Endothelial cell of umbilical vein (primary cell): Measurements from ENCODE around the gene EXD3. TPM values are rescaled to one million over a fixed set of nuclear protein-coding genes. Genes with fewer than 3 reads are reported as not detected.

Experiments used
- BruUV-seq: library from RNA; stranded (reverse); fragments of 400-500 nt; replicated peaks from 2 replicates; lab custom pipeline; 2021; lab: Mats Ljungman, UMichigan
- CTCF ChIA-PET: fragments of 300-600, 350-600 bp; sonication (Branson Sonifier 250); formaldehyde crosslinking; loops from one replicate; lab custom pipeline; 2021; ENCODE audit warnings: antibody characterized with exemption, inconsistent platforms; lab: Charles Lee
- POLR2A ChIA-PET: fragments of 300-600, 350-600 bp; sonication (Branson Sonifier 250); formaldehyde crosslinking; loops from one replicate; lab custom pipeline; 2021; ENCODE audit warnings: antibody characterized with exemption, inconsistent platforms; lab: Charles Lee
- DNase-seq: peaks from one replicate; pipeline ENCODE4 v3.0.0-alpha.2; 2011; ENCODE audit warnings: low read depth, low spot score
- FAIRE-seq: peaks from 2 replicates; lab custom pipeline; 2011; peaks lifted over from hg19 to GRCh38; lab: Jason Lieb, UNC
- H2AFZ ChIP-seq: 2 replicates; pipeline ENCODE4 v1.6.0; 2012; ENCODE audit warnings: low read depth, low read length, control low read depth, inconsistent platforms
- H3K27ac ChIP-seq: 2 replicates; pipeline ENCODE4 v1.5.1; 2011; ENCODE audit warnings: low read depth, mild to moderate bottlenecking, control low read depth, low read length, moderate library complexity; ENCODE audit not compliant: insufficient read depth
- H3K27me3 ChIP-seq, 2 experiments: 2 replicates each; pipeline versions ENCODE4 v1.6.0 to v1.6.1; 2011; ENCODE audit warnings: low read length in 2 of 2, mixed read lengths in 1 of 2; ENCODE audit not compliant: control insufficient read depth in 2 of 2, insufficient read depth in 2 of 2
- H3K36me3 ChIP-seq, 2 experiments: 2 replicates in 1 of 2; 3 replicates in 1 of 2; pipeline ENCODE4 v1.5.1; 2011; ENCODE audit warnings: low read length in 2 of 2, mild to moderate bottlenecking in 1 of 2, moderate library complexity in 1 of 2; ENCODE audit not compliant: control insufficient read depth in 2 of 2, insufficient read depth in 2 of 2; ENCODE audit errors: extremely low read depth in 1 of 2
- H3K4me1 ChIP-seq: 3 replicates; pipeline ENCODE4 v1.5.1; 2011; ENCODE audit warnings: mild to moderate bottlenecking, low read length; ENCODE audit not compliant: control insufficient read depth, insufficient read depth; ENCODE audit errors: extremely low read depth
- H3K4me2 ChIP-seq: 2 replicates; pipeline ENCODE4 v1.6.1; 2011; ENCODE audit warnings: low read length, control low read depth, mixed read lengths; ENCODE audit not compliant: insufficient read depth
- H3K4me3 ChIP-seq, 3 experiments: fragments of 200-600 bp in 1 of 3; sonication (generic), shearing (Covaris generic) in 1 of 3; replicated peaks in 1 of 3; 2 replicates each; pipeline ENCODE4 v1.5.1; 2011 to 2016; ENCODE audit warnings: control low read depth in 3 of 3, low read length in 3 of 3, mild to moderate bottlenecking in 2 of 3, inconsistent platforms in 1 of 3, low read depth in 1 of 3, moderate library complexity in 1 of 3; ENCODE audit not compliant: insufficient read depth in 1 of 3
- H3K79me2 ChIP-seq: 2 replicates; pipeline ENCODE4 v1.6.0; 2012; ENCODE audit warnings: low read length, inconsistent platforms; ENCODE audit not compliant: control insufficient read depth, insufficient read depth
- H3K9ac ChIP-seq: replicated peaks from 2 replicates; pipeline ENCODE3; 2011; ENCODE audit warnings: low read length, control low read depth; ENCODE audit not compliant: insufficient read depth; ENCODE audit errors: extremely low read depth
- H3K9me1 ChIP-seq: replicated peaks from 3 replicates; pipeline ENCODE4 v1.6.0; 2011; ENCODE audit warnings: mild to moderate bottlenecking, low read length; ENCODE audit not compliant: control insufficient read depth, insufficient read depth; ENCODE audit errors: extremely low read depth
- H3K9me3 ChIP-seq: replicated peaks from 2 replicates; pipeline ENCODE4 v1.5.1; 2012; ENCODE audit warnings: low read length, inconsistent platforms; ENCODE audit not compliant: control insufficient read depth, insufficient read depth
- H4K20me1 ChIP-seq: replicated peaks from 2 replicates; pipeline ENCODE3; 2011; ENCODE audit warnings: mild to moderate bottlenecking, low read length; ENCODE audit not compliant: control insufficient read depth, insufficient read depth; ENCODE audit errors: extremely low read depth
- EZH2 ChIP-seq: IDR thresholded peaks from 2 replicates; pipeline ENCODE4 v1.6.1; 2012; ENCODE audit warnings: borderline replicate concordance, low read depth, mild to moderate bottlenecking, moderate library complexity, low read length, inconsistent platforms; ENCODE audit not compliant: severe bottlenecking
- JUN ChIP-seq: IDR thresholded peaks from 2 replicates; pipeline ENCODE4 v1.6.1; 2011; ENCODE audit warnings: borderline replicate concordance, low read depth; ENCODE audit not compliant: insufficient read length, insufficient read depth
- MAX ChIP-seq: IDR thresholded peaks from 2 replicates; pipeline ENCODE4 v1.6.1; 2011; ENCODE audit not compliant: insufficient read depth, insufficient read length
- MYC ChIP-seq: IDR thresholded peaks from one replicate; pipeline ENCODE4 v1.6.1; 2011; ENCODE audit warnings: mild to moderate bottlenecking, low read depth, low read length
- POLR2AphosphoS5 ChIP-seq: IDR thresholded peaks from 2 replicates; pipeline ENCODE4 v1.6.1; 2012; ENCODE audit warnings: low read depth, mild to moderate bottlenecking, control low read depth, low read length, moderate library complexity; ENCODE audit not compliant: insufficient read depth
- dilution Hi-C: fragments of 300-500 bp; cut with MboI; formaldehyde crosslinking; loops from one replicate; pipeline ENCODE4 v1.15.0; 2019; ENCODE audit warnings: low sequenced_read_pairs; ENCODE audit not compliant: extremely low pct_ligation_motif_present
- intact Hi-C: fragments of 100-400 bp; cut with micrococcal nuclease; formaldehyde crosslinking; loops from one replicate; pipeline ENCODE4 v1.10.0; 2022
- polyA plus RNA-seq, 4 experiments: library from polyadenylated mRNA; depleted of rRNA in 3 of 4; stranded (reverse) in 3 of 4; unstranded in 1 of 4; fragments of >200 nt; gene quantifications; 2 replicates each; pipeline versions ENCODE4 v1.2.1 to v1.2.3, GENCODE V29; 2011 to 2012; ENCODE audit warnings: missing spikeins in 1 of 4
- total RNA-seq: library from RNA; stranded (reverse); gene quantifications from 2 replicates; pipeline ENCODE4 v1.2.3, GENCODE V29; 2021

Gene EXD3
- total and polyA plus RNA-seq, 2 donors (not counting 3 experiments of a cell fraction or from before 2014, with no cell fraction given): 17.7 to 30.3 TPM

- TF ChIP-seq JUN (no peak), MYC (no peak)
- Histone ChIP-seq H3K27ac (no peak overlapping the region), H3K79me2 (no peaks in the 10 kb centered on the region), H4K20me1 (no peaks in the 10 kb centered on the region), H3K9me3 (no peaks in the 10 kb centered on the region), H3K4me1 (no peaks in the 10 kb centered on the region), H3K4me3 (no peak overlapping the region), H3K36me3 (peaks cover 0 to 2% of the 10 kb centered on the region in 2 experiments), H3K9me1 (no peaks in the 10 kb centered on the region), H3K27me3 (no peaks in the 10 kb centered on the region), H3K4me2 (no peak overlapping the region), H3K9ac (no peak overlapping the region), H2AFZ (no peak overlapping the region)
- POLR2A ChIA-PET: no interaction called here
- dilution Hi-C loops (no loop called here), intact Hi-C loops (no loop called here)
- DNase-seq (no peak), FAIRE-seq (no peak)
- CTCF ChIA-PET: no interaction called here
- BruUV-seq: no TSS peak
Observed at GRCh38 chr9:137397675-137398423, 25.1 kb downstream of the EXD3 start.

- FAIRE-seq (no peak), DNase-seq (no peak)
- Histone ChIP-seq H3K79me2 (no peaks in the 10 kb centered on the region), H3K4me3 (no peak overlapping the region), H3K9ac (no peak overlapping the region), H3K36me3 (peaks cover 0 to 4% of the 10 kb centered on the region in 2 experiments), H3K27me3 (no peaks in the 10 kb centered on the region), H3K9me3 (no peaks in the 10 kb centered on the region), H3K4me2 (no peak overlapping the region), H3K4me1 (no peaks in the 10 kb centered on the region), H4K20me1 (no peaks in the 10 kb centered on the region), H3K27ac (no peak overlapping the region), H2AFZ (no peak overlapping the region), H3K9me1 (no peaks in the 10 kb centered on the region)
- TF ChIP-seq POLR2AphosphoS5: no peak
- TF ChIP-seq MAX: no peak
- TF ChIP-seq EZH2: no peak
- intact Hi-C loops: no loop called here
- CTCF ChIA-PET: interaction anchor here (1.0 kb wide), 1 partner anchor 9 kb away, joined by 4 read pairs; no protein-coding TSS in a partner anchor
- POLR2A ChIA-PET: no interaction called here
- BruUV-seq: no TSS peak
- dilution Hi-C loops: no loop called here
Observed at GRCh38 chr9:137396634-137397367, 26.2 kb downstream of the EXD3 start.
